Measurements from ENCODE around the gene TRIM17.

- TF ChIP-seq POLR2A (IDR thresholded peaks at IDR 0.05): no peak
- TF ChIP-seq POLR2AphosphoS5 (IDR thresholded peaks at IDR 0.05; ENCODE audit: insufficient read depth in 1 of 2, low read depth in 1 of 2): no peak
Observed at GRCh38 chr1:228438266-228438665, 21.6 kb upstream of the TRIM17 start.

Data from vagina (tissue), 2 donors.